ENCODE results near the gene STARD13. TPM values are rescaled to one million over a fixed set of nuclear protein-coding genes. Genes with fewer than 3 reads are reported as not detected.
A peak's percentile ranks its signal among the peaks of the same experiment; 100 is the strongest.

Gene STARD13
- total RNA-seq, 2 donors from 2014 or later: 18.9 to 29.7 TPM

GRCh38 chr13:33262062-33262487 lies 23.5 kb downstream of the STARD13 start:
- 72 to 89% methylated on average over 6 of the region's 6 CpGs for WGBS, 2 donors
- H3K27ac ChIP-seq: peak overlapping the region; percentile 0 to 35 (median 22)
- ATAC-seq (peak; percentile 57), DNase-seq (no peak)
- intact Hi-C loops (cut with DNase I): no loop called here
- TF ChIP-seq CTCF (IDR thresholded peaks at IDR 0.05): no peak
- no peak for TF ChIP-seq POLR2A (IDR thresholded peaks at IDR 0.05)
- peaks cover 69% of the 10 kb centered on the region for H3K4me1 ChIP-seq
- no peaks in the 10 kb centered on the region for H3K9me3 ChIP-seq
- no peaks in the 10 kb centered on the region for H3K27me3 ChIP-seq
- no peaks in the 10 kb centered on the region for H3K36me3 ChIP-seq (replicated peaks in 1 of 2; ENCODE audit: insufficient read depth in 1 of 2, low read depth in 2 of 2)
- no peak overlapping the region for H3K4me3 ChIP-seq

- intact Hi-C loops (cut with DNase I): no loop called here
Measured at GRCh38 chr13:33261387-33262061, 24.0 kb downstream of the STARD13 start.

GRCh38 chr13:33260168-33261098 lies 25.1 kb downstream of the STARD13 start:
- peaks cover 58% of the 10 kb centered on the region for H3K4me1 ChIP-seq
- H3K4me3 ChIP-seq: no peak overlapping the region
- DNase-seq (peak in 2 of 4 donors; percentile 30 to 46), ATAC-seq (no peak)
- WGBS, 2 donors: 60 to 70% methylated on average over 10 of the region's 10 CpGs
- no peaks in the 10 kb centered on the region for H3K36me3 ChIP-seq (replicated peaks in 1 of 2; ENCODE audit: insufficient read depth in 1 of 2, low read depth in 2 of 2)
- intact Hi-C loops (cut with DNase I): no loop called here
- no peaks in the 10 kb centered on the region for H3K27me3 ChIP-seq
- H3K27ac ChIP-seq: peak overlapping the region in 1 of 4 donors; percentile 20
- H3K9me3 ChIP-seq: no peaks in the 10 kb centered on the region
- TF ChIP-seq POLR2A (IDR thresholded peaks at IDR 0.05) (no peak), CTCF (IDR thresholded peaks at IDR 0.05) (no peak)

More at GRCh38 chr13:33261387-33262061, 24.0 kb downstream of the STARD13 start:
- H3K4me1 ChIP-seq: peaks cover 66% of the 10 kb centered on the region
- H3K36me3 ChIP-seq (replicated peaks in 1 of 2; ENCODE audit: insufficient read depth in 1 of 2, low read depth in 2 of 2): no peaks in the 10 kb centered on the region
- TF ChIP-seq POLR2A (IDR thresholded peaks at IDR 0.05): no peak
- TF ChIP-seq CTCF (IDR thresholded peaks at IDR 0.05): no peak
- peak overlapping the region; percentile 0 to 35 (median 22) for H3K27ac ChIP-seq
- no peak for DNase-seq
- no peaks in the 10 kb centered on the region for H3K9me3 ChIP-seq
- H3K27me3 ChIP-seq: no peaks in the 10 kb centered on the region
- no peak for ATAC-seq
- WGBS, 2 donors: 73 to 76% methylated on average over 9 of the region's 9 CpGs
- H3K4me3 ChIP-seq: no peak overlapping the region

- Histone ChIP-seq H3K36me3 (replicated peaks in 1 of 2; ENCODE audit: insufficient read depth in 1 of 2, low read depth in 2 of 2) (no peaks in the 10 kb centered on the region), H3K27ac (no peak overlapping the region), H3K4me1 (peaks cover 51% of the 10 kb centered on the region), H3K27me3 (no peaks in the 10 kb centered on the region), H3K4me3 (no peak overlapping the region), H3K9me3 (no peaks in the 10 kb centered on the region)
- WGBS, 2 donors: 86 to 93% methylated on average over 2 of the region's 2 CpGs
- DNase-seq: no peak
- intact Hi-C loops (cut with DNase I): no loop called here
- TF ChIP-seq POLR2A (IDR thresholded peaks at IDR 0.05): no peak
- no peak for TF ChIP-seq CTCF (IDR thresholded peaks at IDR 0.05)
- no peak for ATAC-seq
Measured at GRCh38 chr13:33259296-33259695, 26.3 kb downstream of the STARD13 start.
